SH-SY5Y (cell line): ENCODE measurements around the gene SLC30A5.

Experiments
- GATA2 ChIP-seq: IDR thresholded peaks from 2 replicates; pipeline ENCODE4 v1.6.1; 2011; ENCODE audit warnings: mild to moderate bottlenecking, low read depth, low read length
- GATA3 ChIP-seq: IDR thresholded peaks from 2 replicates; pipeline ENCODE4 v1.6.1; 2011; ENCODE audit warnings: low read depth, mild to moderate bottlenecking, low read length, moderate library complexity

GRCh38 chr5:69131304-69131703, 37.5 kb downstream of the SLC30A5 start:
- TF ChIP-seq GATA2, result no peak
- no peak for TF ChIP-seq GATA3
